Activated T-cell treated with anti-CD3 and anti-CD28 coated beads, Interleukin-2, amount 50 U/mL, for 4 hours (primary cell): ENCODE results near the gene GLB1L3. TPM values are rescaled to one million over a fixed set of nuclear protein-coding genes. Genes with fewer than 3 reads are reported as not detected.
"Not testable (repeated sequence)": the region's sequence is repeated elsewhere in the genome, so short reads cannot be mapped to it uniquely, and the experiment has no call there.

Experiments used
- ATAC-seq, 2 donors: fragments of 200-7000 bp; cut with Tn5 transposase; one replicate each; pipeline ENCODE4 v1.10.0; 2021
- DNase-seq: peaks from one replicate; pipeline ENCODE4 v3.0.0-alpha.2; 2020
- H3K27me3 Mint-ChIP-seq: one replicate; pipeline ENCODE4 v1.8.0; 2021; ENCODE audit warnings: low read depth, mixed read lengths
- H3K36me3 Mint-ChIP-seq: one replicate; pipeline ENCODE4 v1.8.0; 2022; ENCODE audit warnings: mixed read lengths; ENCODE audit not compliant: insufficient read depth
- H3K4me1 Mint-ChIP-seq: one replicate; pipeline ENCODE4 v1.8.0; 2021; ENCODE audit warnings: low read depth, mixed read lengths
- H3K4me3 Mint-ChIP-seq: one replicate; pipeline ENCODE4 v1.8.0; 2021; ENCODE audit warnings: mild to moderate bottlenecking, moderate library complexity, mixed read lengths
- H3K9me3 Mint-ChIP-seq: one replicate; pipeline ENCODE4 v1.8.0; 2021; ENCODE audit warnings: mixed read lengths
- total RNA-seq, 3 donors: library from RNA; stranded (reverse); gene quantifications; one replicate each; pipeline ENCODE4 v1.2.1, GENCODE V29; 2021

The GLB1L3 gene
- total RNA-seq, 3 donors from 2014 or later = 2.2 to 2.9 (median 2.5) TPM

- H3K36me3 Mint-ChIP-seq, H3K4me3 Mint-ChIP-seq, H3K4me1 Mint-ChIP-seq, H3K27me3 Mint-ChIP-seq, DNase-seq, H3K9me3 Mint-ChIP-seq: not testable (repeated sequence)
- peak in 1 of 2 donors; percentile 23 for ATAC-seq
These were observed 68.5 kb downstream of the GLB1L3 start for GRCh38 chr11:134344497-134345236.

- Mint-ChIP-seq H3K27me3 (no peaks in the 10 kb centered on the region), H3K36me3 (no peaks in the 10 kb centered on the region), H3K4me1 (peaks cover 12% of the 10 kb centered on the region), H3K9me3 (no peaks in the 10 kb centered on the region), H3K4me3 (no peak overlapping the region)
- ATAC-seq = no peak
- DNase-seq = no peak
These were observed 69.0 kb downstream of the GLB1L3 start for GRCh38 chr11:134345237-134345550.

- ATAC-seq (no peak), DNase-seq (no peak)
- H3K27me3 Mint-ChIP-seq = no peaks in the 10 kb centered on the region
- no peaks in the 10 kb centered on the region for H3K36me3 Mint-ChIP-seq
- H3K9me3 Mint-ChIP-seq = no peaks in the 10 kb centered on the region
- no peak overlapping the region for H3K4me3 Mint-ChIP-seq
- H3K4me1 Mint-ChIP-seq = peaks cover 16% of the 10 kb centered on the region
These were observed 70.2 kb downstream of the GLB1L3 start for GRCh38 chr11:134346101-134346975.

- Mint-ChIP-seq H3K4me1 (peaks cover 16% of the 10 kb centered on the region), H3K36me3 (no peaks in the 10 kb centered on the region), H3K9me3 (no peaks in the 10 kb centered on the region), H3K4me3 (no peak overlapping the region), H3K27me3 (no peaks in the 10 kb centered on the region)
- ATAC-seq (no peak), DNase-seq (no peak)
These were observed 70.8 kb downstream of the GLB1L3 start for GRCh38 chr11:134346976-134347350.

GRCh38 chr11:134347441-134347840 is 71.3 kb downstream of the GLB1L3 start:
- Mint-ChIP-seq H3K4me1 (peaks cover 16% of the 10 kb centered on the region), H3K36me3 (no peaks in the 10 kb centered on the region), H3K4me3 (no peak overlapping the region), H3K27me3 (no peaks in the 10 kb centered on the region), H3K9me3 (no peaks in the 10 kb centered on the region)
- no peak for DNase-seq
- no peak for ATAC-seq

GRCh38 chr11:134349109-134349801 is 73.1 kb downstream of the GLB1L3 start:
- DNase-seq = no peak
- H3K9me3 Mint-ChIP-seq = peaks cover 4% of the 10 kb centered on the region
- ATAC-seq = no peak
- no peak overlapping the region for H3K4me3 Mint-ChIP-seq
- no peaks in the 10 kb centered on the region for H3K36me3 Mint-ChIP-seq
- no peaks in the 10 kb centered on the region for H3K27me3 Mint-ChIP-seq
- H3K4me1 Mint-ChIP-seq = peaks cover 16% of the 10 kb centered on the region

GRCh38 chr11:134349802-134350355 is 73.7 kb downstream of the GLB1L3 start:
- peaks cover 6% of the 10 kb centered on the region for H3K9me3 Mint-ChIP-seq
- no peaks in the 10 kb centered on the region for H3K36me3 Mint-ChIP-seq
- H3K27me3 Mint-ChIP-seq = no peaks in the 10 kb centered on the region
- ATAC-seq (no peak), DNase-seq (no peak)
- H3K4me1 Mint-ChIP-seq = peaks cover 16% of the 10 kb centered on the region
- H3K4me3 Mint-ChIP-seq = no peak overlapping the region

- H3K9me3 Mint-ChIP-seq = peaks cover 7% of the 10 kb centered on the region
- H3K4me3 Mint-ChIP-seq = no peak overlapping the region
- peaks cover 16% of the 10 kb centered on the region for H3K4me1 Mint-ChIP-seq
- no peaks in the 10 kb centered on the region for H3K36me3 Mint-ChIP-seq
- no peak for DNase-seq
- ATAC-seq = no peak
- H3K27me3 Mint-ChIP-seq = no peaks in the 10 kb centered on the region
These were observed 74.2 kb downstream of the GLB1L3 start for GRCh38 chr11:134350381-134350780.

- Mint-ChIP-seq H3K4me3 (no peak overlapping the region), H3K9me3 (peaks cover 7% of the 10 kb centered on the region), H3K27me3 (no peaks in the 10 kb centered on the region), H3K36me3 (no peaks in the 10 kb centered on the region), H3K4me1 (peaks cover 16% of the 10 kb centered on the region)
- DNase-seq (no peak), ATAC-seq (no peak)
These were observed 75.9 kb downstream of the GLB1L3 start for GRCh38 chr11:134352111-134352510.

- DNase-seq (no peak), ATAC-seq (no peak)
- no peak overlapping the region for H3K4me3 Mint-ChIP-seq
- no peaks in the 10 kb centered on the region for H3K36me3 Mint-ChIP-seq
- H3K27me3 Mint-ChIP-seq = peaks cover 3% of the 10 kb centered on the region
- peaks cover 10% of the 10 kb centered on the region for H3K4me1 Mint-ChIP-seq
- peaks cover 7% of the 10 kb centered on the region for H3K9me3 Mint-ChIP-seq
These were observed 79.0 kb downstream of the GLB1L3 start for GRCh38 chr11:134355136-134355535.

- H3K4me3 Mint-ChIP-seq = no peak overlapping the region
- ATAC-seq (no peak), DNase-seq (no peak)
- H3K27me3 Mint-ChIP-seq = peaks cover 3% of the 10 kb centered on the region
- peaks cover 6% of the 10 kb centered on the region for H3K4me1 Mint-ChIP-seq
- peaks cover 7% of the 10 kb centered on the region for H3K9me3 Mint-ChIP-seq
- H3K36me3 Mint-ChIP-seq = no peaks in the 10 kb centered on the region
These were observed 79.5 kb downstream of the GLB1L3 start for GRCh38 chr11:134355656-134356055.

GRCh38 chr11:134356656-134357544 is 80.7 kb downstream of the GLB1L3 start:
- H3K4me1 Mint-ChIP-seq = peaks cover 11% of the 10 kb centered on the region
- peaks cover 3% of the 10 kb centered on the region for H3K27me3 Mint-ChIP-seq
- no peak overlapping the region for H3K4me3 Mint-ChIP-seq
- H3K9me3 Mint-ChIP-seq = peaks cover 7% of the 10 kb centered on the region
- ATAC-seq (no peak), DNase-seq (no peak)
- H3K36me3 Mint-ChIP-seq = no peaks in the 10 kb centered on the region

- Mint-ChIP-seq H3K27me3 (peaks cover 3% of the 10 kb centered on the region), H3K4me3 (no peak overlapping the region), H3K9me3 (peaks cover 7% of the 10 kb centered on the region), H3K4me1 (peaks cover 13% of the 10 kb centered on the region), H3K36me3 (no peaks in the 10 kb centered on the region)
- no peak for DNase-seq
- ATAC-seq = no peak
These were observed 81.3 kb downstream of the GLB1L3 start for GRCh38 chr11:134357545-134357839.
